ENCODE data around the gene ANKRD55.
A peak's percentile ranks its signal among the peaks of the same experiment; 100 is the strongest.
"Not testable (repeated sequence)": the region's sequence is repeated elsewhere in the genome, so short reads cannot be mapped to it uniquely, and the experiment has no call there.

ANKRD55 gene

GRCh38 chr5:56166671-56167385, 66.3 kb downstream of the ANKRD55 start:
- DNase-seq: peak; percentile 84

GRCh38 chr5:56164376-56164775, 68.8 kb downstream of the ANKRD55 start:
- DNase-seq: peak; percentile 38

- DNase-seq: no peak
Observed at GRCh38 chr5:56161927-56162326, 71.2 kb downstream of the ANKRD55 start.

- DNase-seq: no peak
Observed at GRCh38 chr5:56161439-56161823, 71.7 kb downstream of the ANKRD55 start.

GRCh38 chr5:56160723-56161438, 72.2 kb downstream of the ANKRD55 start:
- DNase-seq: no peak

GRCh38 chr5:56159521-56159947, 73.6 kb downstream of the ANKRD55 start:
- no peak for DNase-seq

- DNase-seq: no peak
Observed at GRCh38 chr5:56158331-56158960, 74.7 kb downstream of the ANKRD55 start.

- not testable (repeated sequence) for DNase-seq
Observed at GRCh38 chr5:56157191-56157621, 75.9 kb downstream of the ANKRD55 start.

- not testable (repeated sequence) for DNase-seq
Observed at GRCh38 chr5:56156585-56157190, 76.4 kb downstream of the ANKRD55 start.

- no peak for DNase-seq
Observed at GRCh38 chr5:56155992-56156584, 77.0 kb downstream of the ANKRD55 start.

GRCh38 chr5:56154732-56155484, 78.2 kb downstream of the ANKRD55 start:
- DNase-seq: no peak

- no peak for DNase-seq
Observed at GRCh38 chr5:56152437-56152836, 80.7 kb downstream of the ANKRD55 start.

GRCh38 chr5:56150756-56151155, 82.4 kb downstream of the ANKRD55 start:
- DNase-seq: not testable (repeated sequence)

GRCh38 chr5:56148453-56148971, 84.6 kb downstream of the ANKRD55 start:
- no peak for DNase-seq

- DNase-seq: no peak
Observed at GRCh38 chr5:56147659-56148230, 85.4 kb downstream of the ANKRD55 start.

GRCh38 chr5:56147106-56147505, 86.0 kb downstream of the ANKRD55 start:
- DNase-seq: no peak

GRCh38 chr5:56146674-56147073, 86.5 kb downstream of the ANKRD55 start:
- DNase-seq: no peak

GRCh38 chr5:56145511-56145910, 87.6 kb downstream of the ANKRD55 start:
- DNase-seq: peak; percentile 49

- DNase-seq: no peak
Observed at GRCh38 chr5:56145106-56145505, 88.0 kb downstream of the ANKRD55 start.

GRCh38 chr5:56144211-56144610, 88.9 kb downstream of the ANKRD55 start:
- no peak for DNase-seq

- no peak for DNase-seq
Observed at GRCh38 chr5:56143373-56143714, 89.8 kb downstream of the ANKRD55 start.
